Cerebellar nuclear complex (tissue), 1 donor: ENCODE data around the gene FAM199X.
A peak's percentile ranks its signal among the peaks of the same experiment; 100 is the strongest.

Experiments used
- DNase-seq, 2 experiments: peaks; one replicate each; lab custom pipeline; 2025; lab: John Stamatoyannopoulos, UW

FAM199X gene

DNA sequence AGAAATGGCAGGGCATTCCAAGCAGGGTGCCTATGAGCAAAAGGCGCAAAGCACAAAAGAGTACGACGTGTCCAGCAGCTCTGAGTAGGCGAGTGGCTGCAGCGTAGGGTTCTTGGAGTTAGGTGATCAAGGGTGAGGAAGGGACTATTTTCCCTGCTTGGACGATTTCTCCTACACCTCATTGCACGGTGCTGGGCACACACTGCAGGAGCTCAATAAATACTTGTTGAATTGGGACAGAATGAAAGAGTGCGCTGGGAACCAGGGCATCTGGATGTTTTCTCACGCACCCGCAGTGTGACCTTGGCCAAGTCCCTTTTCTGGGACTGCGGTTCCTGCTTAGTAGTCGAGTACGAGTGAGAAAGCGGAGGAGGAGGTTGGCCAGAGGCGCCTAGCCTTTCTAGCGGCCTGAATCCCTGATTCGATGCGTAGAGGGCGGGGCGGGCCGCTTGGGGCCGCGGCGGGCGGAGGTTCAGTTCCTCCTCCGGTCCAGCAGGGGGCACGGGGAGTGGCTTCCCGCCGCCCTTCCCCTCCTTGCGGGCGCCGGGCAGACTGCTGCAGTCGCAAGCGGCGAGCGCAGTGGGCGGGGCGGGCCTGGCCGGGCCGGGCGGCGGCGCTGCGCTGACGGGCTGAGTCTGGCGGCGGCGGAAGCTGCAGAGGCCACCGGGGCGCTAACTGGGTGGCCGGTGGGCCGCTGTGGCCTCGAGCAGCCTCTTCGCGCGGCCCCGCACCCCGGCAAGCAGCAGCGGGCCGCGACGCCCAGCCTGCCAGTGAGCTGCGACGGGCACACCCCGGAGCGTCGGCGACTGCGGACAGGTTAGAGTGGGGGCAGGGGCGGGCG lies at the start of gene FAM199X:
Gene FAM199X, plus strand, starts transcription at position 560 of the 841 bp plus-strand sequence. CDS start 333 bp downstream, outside the sequence.
- peak; percentile 1 to 31 for DNase-seq

DNA sequence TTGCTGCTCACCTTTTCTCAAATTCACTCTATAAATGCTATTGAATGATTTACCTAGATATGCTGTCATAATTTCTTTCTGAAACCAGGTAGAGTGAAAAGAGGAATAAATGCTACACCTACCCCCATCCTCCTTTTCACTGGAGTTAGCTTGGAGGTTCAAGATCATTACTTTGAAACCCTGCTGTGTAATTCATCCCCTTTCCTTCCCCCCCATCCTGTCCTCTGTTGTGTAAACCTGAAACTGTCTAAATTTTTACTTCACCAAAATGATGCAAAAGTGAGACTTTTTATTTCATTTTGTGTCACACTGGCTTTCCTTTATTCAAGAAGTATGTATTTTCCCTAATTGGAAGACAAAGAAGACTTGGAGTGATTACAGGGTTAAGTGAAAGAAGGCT lies 48.5 kb upstream of the FAM199X start:
- no peak for DNase-seq

DNA sequence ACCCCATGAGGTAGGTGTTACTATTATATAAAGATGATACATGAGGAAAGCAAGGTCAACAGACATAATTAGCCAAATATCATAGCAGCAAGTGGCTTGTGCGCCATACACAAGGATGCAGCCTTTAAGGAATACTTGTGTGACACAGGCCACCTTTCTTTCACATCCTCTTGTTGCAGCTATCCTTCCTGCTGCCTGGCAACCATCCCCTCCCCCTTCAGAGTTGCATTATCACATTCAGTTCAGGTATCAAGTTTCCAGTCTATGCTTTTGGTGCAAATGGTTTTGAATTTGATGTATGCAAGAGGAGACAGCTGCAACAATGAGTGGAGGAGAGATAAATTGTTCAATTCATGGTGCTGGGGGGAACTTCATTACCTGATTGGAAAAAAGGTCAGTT lies 47.5 kb upstream of the FAM199X start:
- no peak for DNase-seq

DNA sequence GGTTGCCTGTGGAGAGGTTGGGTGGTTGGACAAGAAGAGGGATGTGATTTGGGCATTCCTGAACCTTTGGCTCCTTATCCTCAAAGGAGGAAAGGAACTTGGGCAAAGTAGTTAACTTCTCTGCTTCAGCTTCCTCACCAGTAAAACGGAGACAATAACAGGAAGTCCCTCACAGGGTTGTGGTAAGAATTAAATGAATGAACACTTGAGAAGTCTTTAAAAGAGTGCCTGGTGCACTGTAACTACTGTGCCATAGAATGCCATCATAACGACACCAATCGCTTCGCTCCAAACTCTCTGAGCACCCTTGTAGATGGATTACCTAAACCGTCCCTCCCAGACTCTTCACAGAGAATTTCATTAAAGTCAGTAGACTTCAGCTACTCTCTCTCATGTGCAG lies 43.4 kb upstream of the FAM199X start:
- no peak for DNase-seq

DNA sequence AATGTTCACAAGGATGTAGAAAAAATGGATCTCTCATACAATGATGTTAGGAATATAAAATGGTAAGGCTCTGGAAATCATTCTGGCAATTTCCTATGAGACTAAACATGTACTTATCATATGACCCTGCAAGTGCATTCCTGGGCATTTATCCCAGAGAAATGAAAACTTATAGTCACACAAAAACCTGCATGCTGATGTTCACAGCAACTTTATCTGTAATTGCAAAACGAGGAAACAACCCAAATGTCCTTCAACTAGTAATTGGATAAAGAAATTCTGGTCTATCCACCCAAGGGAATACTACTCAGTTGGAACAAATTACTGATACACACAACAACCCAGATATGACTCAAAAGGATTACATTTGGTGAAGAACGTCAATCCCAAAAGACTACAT lies 39.4 kb upstream of the FAM199X start:
- DNase-seq: no peak

DNA sequence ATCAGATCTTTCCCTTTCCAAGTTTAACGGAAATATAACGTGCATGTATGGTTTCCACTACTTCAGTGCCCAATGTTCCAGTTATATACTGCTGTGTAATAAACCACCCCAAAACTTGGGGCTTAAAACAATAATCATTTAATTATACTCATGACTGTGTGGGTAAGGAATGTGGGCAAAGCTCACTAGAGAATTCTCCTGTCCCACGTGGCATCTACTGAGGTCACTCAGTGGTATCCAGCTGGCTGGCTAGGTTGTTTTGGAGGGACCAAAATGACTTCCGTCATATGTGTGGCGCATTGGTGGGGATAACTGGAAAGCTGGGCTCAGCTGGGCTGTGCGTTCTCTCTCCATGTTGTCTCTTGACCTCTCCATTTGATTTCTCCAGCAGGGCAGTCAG lies 35.4 kb upstream of the FAM199X start:
- DNase-seq: no peak

DNA sequence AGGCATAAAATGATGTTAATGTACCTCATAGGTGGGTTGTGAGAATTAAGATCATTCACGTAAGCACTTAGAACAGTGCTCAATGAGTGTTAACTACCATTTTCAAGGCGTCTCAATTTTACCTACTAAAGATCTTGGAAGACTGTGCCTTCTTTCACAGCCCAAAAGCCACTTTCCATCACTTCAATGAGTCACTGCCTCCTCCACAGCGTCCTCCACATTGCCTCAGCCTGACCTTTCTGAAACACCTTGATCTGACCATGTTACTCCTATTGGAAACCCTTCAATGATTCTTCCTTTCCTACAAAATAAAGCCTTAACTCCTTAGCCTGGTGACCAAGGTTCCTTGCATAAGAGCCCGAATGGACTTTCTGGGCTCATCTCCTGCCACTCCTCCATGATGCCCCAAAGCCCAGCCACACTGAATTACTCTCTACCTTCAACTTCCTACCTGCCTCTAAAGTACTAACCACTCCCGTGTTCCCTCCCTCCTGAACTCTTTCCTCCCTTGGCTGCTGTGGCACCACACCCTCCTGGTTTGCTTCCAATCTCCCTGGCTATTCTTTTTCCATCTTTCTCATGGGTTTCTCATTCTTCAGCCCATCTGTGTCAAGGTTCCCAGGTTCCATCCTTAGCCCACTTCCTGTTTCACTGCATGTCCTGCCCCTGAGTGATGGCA lies 31.5 kb upstream of the FAM199X start:
- DNase-seq: no peak

DNA sequence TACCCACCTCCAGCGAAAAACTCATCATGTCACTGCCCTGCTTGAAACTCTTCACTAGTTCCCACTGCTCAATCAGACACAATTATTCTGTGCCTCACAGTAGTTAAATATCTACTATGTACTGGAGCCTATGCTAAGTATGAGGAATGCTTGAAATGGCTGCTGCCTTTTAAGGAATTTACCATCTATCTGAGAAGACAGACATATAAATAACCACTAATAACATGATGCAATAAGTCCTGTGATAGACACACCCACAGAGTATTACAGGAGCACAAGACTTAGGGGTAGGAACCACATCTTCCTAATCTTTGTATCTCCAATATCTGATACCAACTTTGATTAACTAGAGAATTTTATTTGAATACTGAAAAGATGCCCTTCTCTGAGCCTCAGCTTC lies 30.6 kb upstream of the FAM199X start:
- no peak for DNase-seq

DNA sequence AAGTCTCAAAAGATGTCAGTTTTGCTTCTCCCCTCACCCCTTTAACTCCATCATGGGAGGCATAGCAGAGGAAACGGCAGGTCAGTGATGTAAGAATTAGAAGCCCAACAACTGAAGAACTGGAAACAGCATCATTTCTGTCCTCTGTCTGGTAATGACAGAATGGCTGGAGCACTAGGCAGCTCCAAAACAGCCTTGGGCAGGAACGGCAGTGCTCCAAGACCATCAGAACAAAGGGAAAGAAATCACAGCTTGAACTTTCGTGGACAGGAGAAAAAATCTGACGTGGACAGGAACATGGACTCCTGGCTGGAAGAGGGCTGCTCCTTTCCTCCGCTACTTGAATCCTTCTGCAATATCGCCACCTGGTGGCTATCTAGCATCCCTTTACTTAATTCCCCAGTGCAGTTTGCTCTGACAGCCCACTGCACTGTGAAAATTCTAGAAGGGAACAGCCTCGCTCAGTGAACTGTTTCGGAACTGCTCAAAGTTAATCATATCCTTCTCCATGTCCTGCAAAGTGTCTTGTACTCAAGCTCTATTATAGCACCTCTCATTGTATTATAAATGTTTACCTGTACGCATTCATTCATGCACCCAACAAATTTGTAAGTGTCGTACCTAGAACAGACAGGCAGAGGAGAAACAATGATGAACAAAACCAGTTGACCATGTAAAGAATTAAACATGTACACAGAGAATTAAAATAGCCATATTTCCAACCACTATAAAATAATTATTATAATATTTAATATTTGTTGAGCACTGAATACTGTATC lies 29.8 kb upstream of the FAM199X start:
- DNase-seq: peak; percentile 2 to 47

DNA sequence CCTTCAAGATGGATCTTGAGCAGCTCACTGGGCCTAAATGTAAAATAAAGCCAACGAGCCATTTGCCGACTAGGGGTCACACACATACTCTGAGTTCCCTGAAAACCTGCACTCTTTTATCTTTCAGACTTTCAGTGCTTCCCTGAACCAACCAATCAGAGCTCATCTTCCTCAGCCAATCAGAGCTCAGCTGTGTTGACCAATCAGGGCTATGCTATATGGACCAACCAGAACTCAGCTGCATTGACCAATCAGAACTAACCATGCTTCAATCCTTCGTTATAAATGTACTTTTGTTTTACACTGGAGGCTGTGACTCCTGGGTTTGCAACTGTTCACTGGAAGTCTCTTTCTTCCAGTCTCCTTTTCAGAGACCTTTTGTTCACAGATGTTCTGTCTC lies 28.8 kb upstream of the FAM199X start:
- DNase-seq: no peak

DNA sequence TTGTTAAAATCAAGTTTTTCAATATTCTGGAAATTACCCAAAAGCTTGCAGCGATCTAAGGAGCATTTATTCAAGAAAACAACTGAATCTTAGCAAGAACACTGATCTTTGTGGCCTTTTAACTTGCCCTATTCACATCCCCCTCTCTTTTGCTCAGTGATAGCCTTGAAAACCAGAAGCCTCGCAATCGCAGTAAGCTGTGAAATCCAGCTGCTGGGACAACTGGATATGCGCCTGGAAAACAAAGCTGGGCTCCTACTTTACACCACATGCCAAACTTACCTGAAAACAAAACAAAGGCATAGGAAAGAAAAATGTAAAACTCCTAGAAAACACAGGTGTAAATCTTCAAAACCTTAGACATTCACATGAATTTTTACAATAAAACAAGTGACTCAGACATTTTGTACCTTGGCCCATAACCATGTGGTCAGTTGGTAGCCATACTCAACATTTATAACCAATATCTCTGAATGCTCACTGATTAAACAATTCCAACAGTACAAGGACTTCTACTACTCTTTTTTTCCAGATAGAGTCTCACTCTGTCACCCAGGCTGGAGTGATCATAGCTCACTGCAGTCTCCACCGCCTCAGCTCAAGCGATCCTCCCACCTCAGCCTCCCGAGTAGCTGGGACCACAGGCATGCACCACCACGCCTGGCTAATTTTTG lies 25.0 kb upstream of the FAM199X start:
- DNase-seq: no peak

DNA sequence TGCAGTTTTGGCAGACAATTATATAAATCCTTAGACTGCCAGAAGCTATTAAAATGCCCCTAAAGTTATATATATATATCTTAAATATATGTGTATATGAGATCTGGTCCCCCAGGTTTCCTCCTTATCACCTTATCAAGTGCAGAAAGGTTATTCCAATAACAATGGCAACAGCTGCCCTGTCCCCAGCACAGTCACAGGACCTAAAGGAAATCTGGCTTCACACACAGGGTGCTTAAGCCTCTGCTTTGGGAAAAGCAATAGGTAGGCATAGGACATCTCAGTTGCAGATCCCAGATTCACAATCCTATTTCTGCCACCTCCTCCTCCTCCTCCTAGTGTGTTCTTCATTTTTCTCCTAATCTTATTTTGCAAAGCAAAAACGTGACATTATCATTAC lies 15.2 kb upstream of the FAM199X start:
- DNase-seq: no peak

DNA sequence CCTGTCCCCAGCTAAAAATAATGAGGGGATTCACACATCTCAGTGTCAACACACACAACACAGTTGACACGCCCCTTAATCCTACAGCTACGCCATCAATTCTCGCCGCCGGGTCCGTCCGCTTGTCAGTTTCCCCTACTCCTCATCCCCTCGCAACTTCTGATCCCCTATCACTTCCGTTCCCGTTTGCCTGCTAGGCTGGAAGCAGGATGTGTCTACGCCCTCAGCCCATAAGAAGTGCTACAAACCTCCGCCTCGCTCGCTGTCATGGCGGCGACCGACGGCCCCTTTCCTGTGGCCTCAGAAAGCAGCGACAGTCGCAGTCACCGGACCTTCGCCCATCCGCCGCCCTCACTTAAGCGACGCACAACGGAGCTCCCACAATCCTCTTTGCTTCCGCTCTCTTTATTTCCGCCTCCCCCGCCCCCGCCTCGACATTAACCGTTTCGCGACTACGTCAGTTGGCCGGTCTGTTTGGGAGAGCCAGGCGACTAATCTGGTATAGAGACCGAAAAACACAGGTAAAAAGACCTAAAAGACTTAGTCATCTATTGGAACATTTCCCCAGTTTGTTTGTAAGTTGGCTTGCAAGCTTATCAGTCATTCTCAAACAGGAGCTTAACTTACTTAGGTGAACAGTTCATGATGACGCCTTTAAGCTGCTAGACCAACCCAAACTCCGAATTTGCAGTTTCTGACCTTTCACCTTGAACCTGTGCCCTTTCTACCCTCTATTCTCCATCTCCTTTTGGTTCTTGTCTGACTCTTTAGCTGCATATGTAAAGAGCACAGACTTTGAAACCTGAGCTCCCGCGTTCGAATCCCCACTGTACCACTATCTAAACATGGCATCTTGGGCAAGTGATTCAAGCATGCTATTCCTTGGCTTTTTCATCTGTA lies 9.4 kb upstream of the FAM199X start, which contains the start of gene SLC25A53:
Gene SLC25A53, minus strand, starts transcription at position 380 of the 900 bp plus-strand sequence. CDS start 51,752 bp downstream, outside the sequence.
- peak; percentile 0 to 21 for DNase-seq

DNA sequence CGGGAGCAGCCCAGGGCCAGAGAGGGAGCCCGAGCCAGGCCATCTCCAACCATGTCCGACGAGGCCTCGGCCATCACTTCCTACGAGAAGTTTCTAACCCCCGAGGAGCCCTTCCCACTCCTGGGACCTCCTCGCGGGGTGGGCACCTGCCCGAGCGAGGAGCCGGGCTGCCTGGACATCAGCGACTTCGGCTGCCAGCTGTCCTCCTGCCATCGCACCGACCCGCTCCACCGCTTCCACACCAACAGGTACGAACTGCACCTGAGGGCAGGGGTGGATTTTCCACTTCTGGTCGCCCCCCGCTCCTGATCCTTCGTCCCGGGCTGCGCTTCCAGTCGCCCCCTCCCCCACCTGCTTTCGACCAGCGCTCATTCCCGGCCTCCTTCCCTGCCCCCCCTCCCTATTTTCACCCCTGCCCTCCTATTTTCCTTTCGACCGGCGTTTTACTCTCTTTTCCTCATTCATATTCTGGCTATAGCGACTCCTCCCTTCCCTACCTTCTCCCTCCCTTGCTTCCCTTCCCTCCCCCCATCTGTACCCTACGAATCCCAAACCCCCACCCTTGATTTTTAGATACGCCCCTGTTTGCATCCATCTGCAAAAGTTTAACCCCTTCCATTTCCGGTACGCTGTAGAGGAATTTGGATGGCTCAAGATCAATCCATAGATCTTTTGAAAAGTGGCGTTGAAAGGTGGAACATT lies 633 bp downstream of the FAM199X start:
- DNase-seq: no peak

DNA sequence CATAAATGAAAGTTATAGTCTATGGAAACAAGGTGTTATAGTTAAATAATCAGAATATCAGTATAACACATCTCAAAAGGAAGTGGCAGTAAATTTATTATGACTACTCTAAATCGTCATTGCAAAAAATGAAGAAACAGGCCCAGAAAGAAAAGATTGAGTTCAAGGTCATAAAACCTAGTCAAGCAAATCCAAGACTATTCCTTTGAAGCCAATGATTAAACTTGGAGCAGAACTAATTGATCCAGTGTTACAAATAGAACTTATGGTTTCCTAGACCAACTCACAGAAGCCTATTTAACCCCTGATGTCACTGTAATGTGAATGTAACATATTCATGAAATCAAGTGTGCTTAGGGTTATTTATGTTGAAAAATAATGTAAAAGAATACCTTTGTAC lies 1.9 kb downstream of the FAM199X start:
- DNase-seq: no peak

DNA sequence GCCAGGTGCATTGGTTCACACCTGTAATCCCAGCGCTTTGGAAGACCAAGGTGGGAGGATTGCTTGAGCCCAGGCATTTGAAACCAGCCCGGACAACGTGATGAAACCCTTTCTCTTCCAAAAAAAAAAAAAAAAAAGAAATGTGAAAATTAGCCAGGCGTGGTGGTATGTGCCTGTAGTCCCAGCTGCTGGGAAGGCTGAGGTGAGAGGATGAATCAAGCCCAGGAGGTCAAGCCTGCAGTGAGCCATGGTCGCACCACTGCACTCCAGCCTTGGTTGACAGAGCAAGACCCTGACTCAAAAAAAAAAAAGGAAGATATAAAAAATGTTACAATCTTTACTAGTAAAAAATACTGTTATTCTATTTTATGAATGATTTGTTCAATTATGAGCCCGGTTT lies 5.9 kb downstream of the FAM199X start:
- no peak for DNase-seq

DNA sequence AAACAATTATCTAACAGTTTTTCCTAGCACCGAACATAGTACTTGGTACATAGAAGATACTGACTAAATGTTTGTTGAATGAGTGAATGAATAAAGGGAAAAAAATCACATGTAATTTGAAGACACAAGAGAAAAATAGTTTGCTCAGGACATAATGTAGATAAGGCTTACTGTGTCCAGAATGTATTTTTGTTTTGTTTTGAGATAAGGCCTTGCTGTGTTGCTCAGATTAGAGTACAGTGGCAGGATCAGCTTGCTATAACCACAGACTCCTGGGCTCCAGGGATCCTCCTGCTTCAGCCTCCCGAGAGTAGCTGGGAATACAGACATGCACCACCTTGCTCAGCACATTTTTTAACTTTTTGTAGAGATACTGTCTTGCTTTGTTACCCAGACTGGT lies 6.5 kb downstream of the FAM199X start:
- DNase-seq: no peak

DNA sequence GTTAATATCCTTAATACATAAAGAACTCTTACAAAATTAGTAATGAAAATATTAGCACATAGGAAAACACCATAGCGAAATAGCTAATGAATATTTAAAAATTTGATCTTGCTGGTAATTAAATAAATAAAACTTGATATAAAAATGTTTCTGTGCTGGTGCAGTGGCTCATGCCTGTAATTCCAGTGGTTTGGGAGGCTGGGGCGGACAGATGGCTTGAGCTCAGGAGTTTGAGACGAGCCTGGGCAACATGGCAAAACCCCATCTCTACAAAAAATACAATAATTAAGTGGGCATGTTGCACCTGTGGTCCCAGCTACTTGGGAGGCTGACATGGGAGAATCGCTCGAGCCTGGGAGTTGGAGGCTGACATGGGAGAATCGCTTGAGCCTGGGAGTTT lies 7.6 kb downstream of the FAM199X start:
- DNase-seq: no peak

DNA sequence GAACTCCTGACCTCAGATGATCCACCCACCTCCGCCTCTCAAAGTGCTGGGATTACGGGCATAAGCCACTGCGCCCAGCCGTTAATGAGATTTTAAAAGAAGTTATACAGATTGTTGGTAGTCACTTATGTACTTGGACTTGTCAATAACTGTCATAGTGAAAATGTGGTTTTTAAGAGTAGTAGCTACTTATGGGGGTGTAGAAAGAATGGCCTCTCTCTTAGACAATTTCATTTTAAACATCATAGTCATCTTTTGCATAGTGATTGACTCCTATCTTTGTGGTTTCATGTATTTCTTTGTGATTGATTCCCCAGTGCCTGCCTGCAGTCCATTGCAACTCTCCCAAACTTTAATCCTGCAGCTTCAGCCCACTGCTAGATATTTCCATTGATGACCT lies 17.4 kb downstream of the FAM199X start:
- no peak for DNase-seq

DNA sequence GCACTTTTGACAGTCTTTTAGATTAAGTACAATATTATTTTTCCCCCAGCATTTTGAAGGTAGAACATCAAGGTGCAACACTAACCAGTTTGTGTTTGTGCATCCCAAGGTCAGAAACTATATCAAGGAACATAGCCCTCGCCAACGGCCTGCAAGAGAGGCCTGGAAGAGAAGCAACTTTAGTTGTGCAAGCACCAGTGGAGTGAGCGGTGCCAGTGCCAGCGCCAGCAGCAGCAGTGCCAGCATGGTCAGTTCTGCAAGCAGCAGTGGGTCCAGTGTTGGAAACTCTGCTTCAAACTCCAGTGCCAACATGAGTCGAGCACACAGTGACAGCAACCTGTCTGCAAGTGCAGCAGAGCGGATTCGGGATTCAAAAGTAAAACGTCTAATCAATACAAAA lies 21.7 kb downstream of the FAM199X start:
- DNase-seq: no peak
